Stimulated activated CD8-positive, alpha-beta memory T cell treated with anti-CD3 and anti-CD28 coated beads, Interleukin-15, amount 100 ng/mL, for 1 hour (primary cell): ENCODE measurements around the gene DPP7.
"Not testable (repeated sequence)": the region's sequence is repeated elsewhere in the genome, so short reads cannot be mapped to it uniquely, and the experiment has no call there.

Experiments
- DNase-seq: peaks from one replicate; pipeline ENCODE4 v3.0.0-alpha.2; 2020; ENCODE audit warnings: low read depth

Gene DPP7

DNA sequence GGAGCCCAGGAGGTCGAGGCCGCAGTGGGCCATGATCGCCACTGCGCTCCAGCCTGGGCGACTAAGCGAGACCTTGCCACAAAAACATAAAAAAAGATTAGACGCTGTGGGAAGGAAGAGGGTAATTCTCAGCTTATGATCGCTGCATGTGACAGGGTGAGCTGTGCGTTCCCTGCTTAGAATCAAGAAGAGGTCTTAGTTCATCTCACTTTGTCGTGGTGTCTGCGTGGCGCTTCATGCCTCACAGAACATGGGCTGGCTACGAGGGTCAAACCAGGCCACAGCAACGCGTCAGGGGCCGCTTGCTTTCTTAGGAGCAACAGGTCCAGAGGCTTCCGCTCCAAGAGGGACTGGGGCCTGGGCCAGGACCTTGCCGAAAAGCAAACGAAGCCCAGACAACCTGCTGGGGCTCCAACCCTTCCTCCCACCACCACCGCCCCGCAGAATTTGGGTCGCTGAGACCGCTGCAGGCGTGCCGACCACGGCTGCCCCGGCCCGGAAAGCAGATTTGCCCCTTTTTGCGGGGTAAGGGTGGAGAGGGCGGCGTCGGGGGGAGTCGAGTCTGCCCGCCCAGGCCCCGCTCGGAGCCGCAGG is 14.4 kb upstream of the DPP7 start:
- DNase-seq = no peak

DNA sequence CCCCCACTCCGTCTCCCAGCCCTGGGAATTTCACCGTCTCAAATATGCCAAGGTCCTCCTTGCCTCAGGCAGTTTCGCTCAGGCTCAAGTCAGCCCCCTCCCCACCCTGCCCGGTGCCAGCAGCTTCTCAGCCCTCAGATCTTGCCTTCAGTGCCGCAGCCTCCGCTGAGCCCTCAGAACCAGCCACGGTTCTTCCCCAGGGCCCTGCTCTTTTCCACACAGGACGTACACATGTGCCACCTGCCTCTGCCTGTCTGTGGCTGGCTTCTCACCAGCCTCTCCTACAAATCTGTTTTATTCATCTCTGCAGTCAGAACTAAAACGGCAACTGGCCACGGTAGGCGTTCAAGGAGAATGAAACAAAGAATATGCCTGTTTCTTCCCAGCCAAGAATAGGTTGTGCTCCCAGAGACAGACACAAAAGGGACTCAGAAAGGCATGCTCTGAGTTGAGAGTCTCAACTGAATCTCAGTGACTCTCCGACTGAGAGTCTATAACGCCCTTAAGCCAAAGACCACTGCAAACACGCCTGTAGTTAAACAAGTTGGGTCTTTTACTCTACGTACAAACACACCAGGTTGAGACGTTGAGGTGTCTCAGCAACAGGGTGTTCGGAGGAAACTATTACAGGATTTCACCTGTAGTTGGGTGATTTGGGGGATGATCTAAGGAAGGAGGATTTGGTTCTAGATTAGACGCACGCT is 13.8 kb upstream of the DPP7 start:
- DNase-seq = no peak

- no peak for DNase-seq
These were observed 13.0 kb upstream of the DPP7 start for GRCh38 chr9:137127301-137128157.

DNA sequence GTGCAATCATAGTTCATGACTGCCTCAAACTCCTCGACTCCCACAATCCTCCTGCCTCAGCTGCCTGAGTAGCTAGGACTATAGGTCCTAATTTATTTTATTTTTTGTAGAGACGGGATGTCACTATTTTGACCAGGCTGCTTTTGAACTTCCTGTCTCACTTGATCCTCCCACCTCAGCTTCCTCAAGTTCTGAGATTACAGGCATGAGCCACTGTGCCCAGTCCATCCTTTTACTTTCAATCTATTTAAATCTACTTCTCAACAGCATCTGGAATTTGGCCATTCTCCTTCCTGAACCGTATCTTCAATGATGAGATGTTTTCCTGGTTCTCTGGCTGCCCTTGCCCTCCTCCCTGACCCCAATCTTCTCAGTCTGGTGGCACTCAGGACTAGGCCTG is 12.3 kb upstream of the DPP7 start:
- DNase-seq = no peak

GRCh38 chr9:137123952-137124462 is 9.5 kb upstream of the DPP7 start:
- DNase-seq = not testable (repeated sequence)

- DNase-seq = no peak
These were observed 8.9 kb upstream of the DPP7 start for GRCh38 chr9:137123468-137123837.

DNA sequence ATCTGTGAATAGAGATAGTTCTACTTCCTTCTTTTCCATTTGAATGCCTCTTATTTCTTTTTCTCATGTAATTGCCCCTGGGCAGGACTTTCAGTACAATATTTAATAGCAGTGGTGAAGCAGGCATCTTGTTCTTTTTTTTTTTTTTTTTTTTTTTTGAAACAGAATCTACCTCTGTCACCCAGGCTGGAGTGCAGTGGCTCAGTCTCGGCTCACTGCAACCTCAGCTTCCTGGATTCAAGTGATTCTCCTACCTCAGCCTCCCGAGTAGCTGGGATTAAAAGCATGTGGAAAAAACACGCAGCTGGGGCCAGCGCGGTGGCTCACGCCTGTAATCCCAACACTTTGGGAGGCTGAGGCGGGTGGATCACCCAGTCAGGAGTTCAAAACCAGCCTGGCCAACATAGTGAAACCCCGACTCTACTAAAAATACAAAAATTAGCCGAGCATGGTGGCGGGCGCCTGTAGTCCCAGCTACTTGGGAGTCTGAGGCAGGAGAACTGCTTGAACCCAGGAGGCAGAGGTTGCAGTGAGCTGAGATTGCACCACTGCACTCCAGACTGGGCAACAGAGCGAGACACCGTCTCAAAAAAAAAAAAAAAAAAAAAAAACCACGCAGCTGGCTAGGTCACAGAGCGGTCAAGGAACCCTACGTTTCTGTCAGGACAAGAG is 8.4 kb upstream of the DPP7 start:
- not testable (repeated sequence) for DNase-seq

DNA sequence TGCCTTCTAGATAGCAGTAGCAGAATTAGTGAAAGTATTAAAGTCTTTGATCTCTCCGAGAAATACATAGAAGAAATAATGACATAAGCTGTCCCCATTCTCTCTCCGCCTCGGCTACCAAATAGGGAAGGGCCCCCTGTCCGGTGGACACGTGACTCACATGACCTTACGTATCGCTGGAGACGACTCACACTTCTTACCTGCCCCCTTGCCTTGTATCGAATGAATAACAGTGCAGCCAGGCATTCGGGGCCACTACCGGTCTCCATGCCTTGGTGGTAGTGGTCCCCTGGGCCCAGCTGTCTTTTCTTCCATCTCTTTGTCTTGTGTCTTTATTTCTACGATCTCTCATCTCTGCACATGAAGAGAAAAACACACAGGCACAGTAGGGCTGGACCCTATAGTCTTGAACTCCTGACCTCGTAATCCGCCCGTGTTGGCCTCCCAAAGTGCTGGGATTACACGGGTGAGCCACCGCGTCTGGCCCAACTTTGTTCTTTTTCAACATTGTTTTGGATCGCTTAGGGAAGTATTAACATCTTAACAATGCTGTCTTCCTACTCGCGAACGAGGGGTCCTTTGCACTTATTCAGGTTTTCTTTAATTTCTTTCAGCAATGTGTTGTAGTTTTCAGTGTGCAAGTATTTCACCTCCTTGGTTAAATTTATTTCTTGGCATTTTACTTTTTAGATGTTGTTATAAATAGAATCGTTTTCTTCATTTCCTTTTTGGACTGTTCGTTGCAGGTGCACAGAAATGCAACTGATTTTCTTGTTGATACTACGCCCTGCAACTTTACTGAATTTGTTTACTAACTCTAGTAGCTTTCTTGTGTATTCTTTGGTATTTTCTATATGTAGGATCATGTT is 7.6 kb upstream of the DPP7 start:
- not testable (repeated sequence) for DNase-seq

- not testable (repeated sequence) for DNase-seq
These were observed 3.6 kb upstream of the DPP7 start for GRCh38 chr9:137118092-137118603.

DNA sequence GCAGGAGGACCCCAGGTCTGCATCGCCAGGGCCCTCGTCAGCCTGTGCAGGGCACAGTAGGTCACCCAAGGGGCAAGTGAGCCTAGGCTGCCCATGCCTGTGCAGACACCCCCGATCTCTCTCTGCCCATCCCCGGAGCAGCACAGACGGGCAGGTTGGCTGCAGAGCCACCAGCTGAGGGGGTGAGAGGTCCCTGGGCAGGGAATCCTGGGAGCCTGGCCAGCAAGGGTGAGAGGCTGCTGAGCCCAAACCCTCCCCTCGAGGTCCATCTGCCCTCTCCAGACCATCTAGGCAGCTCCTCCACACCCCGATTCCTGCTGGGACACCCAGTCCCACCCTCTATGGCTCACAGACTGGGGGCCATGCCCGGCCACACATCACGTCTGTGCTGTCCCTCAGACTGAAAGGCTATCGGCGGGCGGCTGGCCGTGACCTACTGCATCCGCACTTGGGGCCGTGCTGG is 2.8 kb upstream of the DPP7 start:
- no peak for DNase-seq

GRCh38 chr9:137116728-137117127 is 2.2 kb upstream of the DPP7 start:
- no peak for DNase-seq

GRCh38 chr9:137116027-137116507 is 1.5 kb upstream of the DPP7 start:
- DNase-seq = no peak

DNA sequence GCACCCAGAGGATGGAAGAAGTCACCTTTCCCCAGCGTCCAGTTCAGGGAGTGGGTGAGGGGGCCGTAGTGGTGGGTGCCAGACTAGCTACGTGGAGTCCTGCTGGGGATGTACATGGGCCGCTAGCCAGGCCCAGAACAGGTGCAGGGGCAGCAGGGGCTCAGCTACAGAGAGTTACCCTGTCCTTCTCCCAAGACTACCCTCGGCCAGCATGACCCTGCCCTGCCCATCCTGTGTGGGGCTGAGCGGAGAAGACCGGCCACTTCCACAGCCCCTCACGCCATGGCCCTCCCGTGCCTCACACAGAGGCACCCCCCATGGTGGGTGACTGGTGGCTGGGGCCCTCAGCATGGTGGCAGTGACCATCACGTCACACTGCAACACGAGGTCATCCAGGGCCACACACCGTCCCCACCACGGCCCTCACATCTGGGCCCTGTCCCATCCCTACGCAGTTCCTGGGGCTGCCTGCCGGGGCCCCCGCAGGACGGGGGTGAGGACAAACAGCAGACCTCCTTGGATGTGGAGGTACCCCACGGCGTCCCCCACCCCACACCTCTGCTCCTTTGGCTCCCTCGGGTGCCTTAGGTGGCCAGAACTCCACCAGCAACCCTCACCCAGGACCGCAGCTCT is 977 bp upstream of the DPP7 start:
- DNase-seq = no peak

DNA sequence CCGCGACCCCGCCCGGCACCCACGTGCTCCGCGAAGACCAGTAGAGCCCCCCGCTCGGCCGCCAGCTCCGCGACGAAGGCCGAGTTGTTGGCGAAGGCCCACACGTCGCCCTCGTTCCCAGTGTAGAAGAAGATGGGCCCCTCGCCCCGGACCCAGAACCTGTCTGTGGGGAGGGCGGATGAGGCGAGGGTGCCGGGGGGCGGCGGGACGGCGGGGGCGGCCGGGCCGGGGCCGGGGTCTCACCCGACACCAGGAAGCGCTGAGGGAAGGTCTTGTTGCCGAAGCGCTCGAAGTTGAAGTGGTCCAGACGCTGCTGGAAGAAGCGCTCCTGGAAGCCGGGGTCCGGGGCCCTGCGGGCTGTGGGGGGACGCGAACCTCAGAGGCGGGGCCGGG is 317 bp downstream of the DPP7 start:
- no peak for DNase-seq

DNA sequence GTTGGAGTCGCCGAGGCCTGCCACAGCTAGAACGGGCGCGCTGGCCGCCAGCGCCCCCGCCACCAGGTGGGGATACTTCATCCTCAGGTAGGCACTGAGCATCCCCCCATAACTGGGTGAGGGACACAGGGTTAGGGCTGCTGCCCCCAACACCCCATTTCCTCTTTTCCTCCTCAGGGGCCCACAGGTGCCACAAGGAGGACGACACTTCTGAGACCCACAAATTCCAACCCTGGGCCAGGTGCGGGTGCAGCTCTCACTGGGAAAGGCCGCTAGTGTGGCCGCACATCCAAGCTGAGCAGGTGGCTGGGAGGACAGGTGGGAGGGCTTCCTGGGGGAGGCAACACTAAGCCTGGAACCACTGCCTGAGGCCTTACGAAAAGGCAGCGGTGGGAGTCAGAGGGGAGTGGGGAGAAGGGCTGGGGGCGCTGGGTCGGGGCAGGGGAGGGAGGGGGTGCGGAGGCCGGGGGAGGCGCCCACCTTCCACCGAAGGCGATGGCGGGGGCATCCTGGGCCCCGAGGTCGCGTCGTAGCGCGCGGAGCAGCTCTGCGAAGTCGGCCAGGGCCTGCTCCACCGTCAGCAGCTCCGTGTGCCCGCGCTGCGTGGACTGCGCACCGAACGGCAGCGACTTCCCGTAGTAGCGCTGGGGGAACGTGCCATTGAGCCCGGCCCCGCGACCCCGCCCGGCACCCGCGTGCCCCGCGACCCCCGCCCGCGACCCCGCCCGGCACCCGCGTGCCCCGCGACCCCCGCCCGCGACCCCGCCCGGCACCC is 961 bp downstream of the DPP7 start:
- DNase-seq = no peak

DNA sequence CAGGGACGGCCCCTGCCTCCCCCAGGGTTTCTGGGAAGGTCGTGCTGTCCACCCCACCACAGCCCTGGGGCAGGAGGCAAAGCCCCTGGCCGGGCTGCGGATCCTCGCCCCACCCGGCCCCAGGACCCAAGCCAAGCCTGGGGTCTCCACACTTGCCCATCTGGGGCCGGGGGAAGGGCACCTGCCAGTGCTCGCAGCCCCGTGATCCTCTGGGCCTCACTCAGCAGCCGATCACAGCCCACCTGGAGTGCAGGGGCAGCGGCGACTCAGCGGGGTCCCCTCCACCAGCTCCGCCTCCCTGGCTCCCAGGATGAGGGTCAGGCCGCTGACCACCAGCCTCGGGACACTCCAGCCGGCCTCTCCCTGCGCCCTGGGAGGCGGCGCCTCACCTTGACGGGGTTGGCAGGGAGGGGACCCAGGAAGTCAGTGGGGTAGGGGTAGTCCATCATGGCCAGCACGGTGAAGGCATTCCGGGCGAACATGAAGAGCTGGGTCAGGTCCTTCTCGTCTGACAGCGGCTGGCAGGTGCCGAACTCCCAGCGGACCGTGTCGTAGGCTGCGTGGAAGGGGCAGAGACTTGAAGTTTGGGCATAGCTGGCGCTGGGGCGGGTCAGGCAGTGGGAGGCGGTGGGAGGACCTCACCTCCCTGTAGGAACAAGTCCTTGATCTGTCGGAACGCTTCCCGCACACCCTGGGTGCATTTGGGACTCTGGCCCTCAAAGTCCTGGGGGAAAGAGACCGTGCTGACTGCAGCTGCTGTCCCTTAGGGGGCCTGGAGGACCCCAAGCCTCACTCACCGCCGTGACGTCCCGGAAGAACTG is 1.8 kb downstream of the DPP7 start:
- no peak for DNase-seq

GRCh38 chr9:137111788-137112563 is 2.6 kb downstream of the DPP7 start:
- no peak for DNase-seq
